ENCODE measurements around the gene LIF.
A peak's percentile ranks its signal among the peaks of the same experiment; 100 is the strongest.

The LIF gene

GRCh38 chr22:30263883-30264282, 17.3 kb upstream of the LIF start (continued):
- TF ChIP-seq ZNF362 (tag by site-specific recombination; IDR thresholded peaks at IDR 0.05): no peak
- TF ChIP-seq ZNF654 (tag by site-specific recombination; IDR thresholded peaks at IDR 0.05; ENCODE audit: low read depth): no peak
- no peak for TF ChIP-seq ZNF48 (tag by site-specific recombination; IDR thresholded peaks at IDR 0.05)

GRCh38 chr22:30262917-30263741, 16.6 kb upstream of the LIF start:
- Histone ChIP-seq H3K9me3 (ENCODE audit: control insufficient read depth, insufficient read depth, low read depth, low read length) (no peaks in the 10 kb centered on the region), H3K4me3 (ENCODE audit: low read depth, low read length) (no peak overlapping the region), H3K27ac (ENCODE audit: extremely low read depth, low read depth, low read length) (no peak overlapping the region), H3K4me1 (ENCODE audit: control insufficient read depth, insufficient read depth, low read length) (no peaks in the 10 kb centered on the region), H3K36me3 (ENCODE audit: control insufficient read depth in 2 of 2, insufficient read depth in 1 of 2, low read length in 2 of 2) (no peaks in the 10 kb centered on the region)
- TF ChIP-seq SP7 (tag by site-specific recombination; IDR thresholded peaks at IDR 0.05) (no peak), ZNF658 (tag by site-specific recombination; IDR thresholded peaks at IDR 0.05) (no peak), ZNF654 (tag by site-specific recombination; IDR thresholded peaks at IDR 0.05; ENCODE audit: low read depth) (peak; percentile 17), ZNF580 (tag by site-specific recombination; IDR thresholded peaks at IDR 0.05) (no peak), ZEB2 (tag by site-specific recombination; IDR thresholded peaks at IDR 0.05) (peak; percentile 56), ZBTB44 (tag by site-specific recombination; IDR thresholded peaks at IDR 0.05) (no peak), ZNF660 (tag by site-specific recombination; IDR thresholded peaks at IDR 0.05) (0 out of 2 replicates have a peak, but pooled peaks have one; percentile 46), YY1 (tag by site-specific recombination; IDR thresholded peaks at IDR 0.05) (0 out of 2 replicates have a peak, but pooled peaks have one; percentile 54), ZNF426 (tag by site-specific recombination; IDR thresholded peaks at IDR 0.05) (no peak), GLIS1 (tag by site-specific recombination; IDR thresholded peaks at IDR 0.05) (0 out of 2 replicates have a peak, but pooled peaks have one; percentile 28), ZSCAN4 (tag by site-specific recombination; IDR thresholded peaks at IDR 0.05) (no peak), ZFP69B (tag by site-specific recombination; IDR thresholded peaks at IDR 0.05) (no peak), ZNF560 (tag by site-specific recombination; IDR thresholded peaks at IDR 0.05; ENCODE audit: borderline replicate concordance) (peak; percentile 98), CTCF (tag by site-specific recombination; IDR thresholded peaks at IDR 0.05) (peak; percentile 67), ZNF335 (tag by site-specific recombination; conservative IDR thresholded peaks at IDR 0.05) (peak; percentile 68), ZNF449 (tag by site-specific recombination; IDR thresholded peaks at IDR 0.05) (no peak)
- CTCF ChIA-PET: interaction anchor here (0.6 to 3.4 kb wide), 34 partner anchors 8 to 867 kb away, joined by 3 to 54 read pairs (median 4); partner anchors contain the start of genes RNF215 and TBC1D10A
- POLR2A ChIA-PET: interaction anchor here (1.1 to 1.9 kb wide), 3 partner anchors 25 to 124 kb away, joined by 3 to 7 read pairs (median 4); partner anchors contain the start of genes CCDC157, RNF215 and SF3A1

All from HEK293 (cell line).